GM18519 (cell line): ENCODE measurements around the gene SMOC2.
"Not testable (repeated sequence)": the region's sequence is repeated elsewhere in the genome, so short reads cannot be mapped to it uniquely, and the experiment has no call there.

Experiments used
- ATAC-seq: cut with Tn5 transposase; IDR thresholded peaks from one replicate; pipeline ENCODE4 v1.9.1; 2021; ENCODE audit warnings: mild to moderate bottlenecking, moderate library complexity; ENCODE audit not compliant: unreplicated experiment, low FRiP score

The SMOC2 gene

DNA sequence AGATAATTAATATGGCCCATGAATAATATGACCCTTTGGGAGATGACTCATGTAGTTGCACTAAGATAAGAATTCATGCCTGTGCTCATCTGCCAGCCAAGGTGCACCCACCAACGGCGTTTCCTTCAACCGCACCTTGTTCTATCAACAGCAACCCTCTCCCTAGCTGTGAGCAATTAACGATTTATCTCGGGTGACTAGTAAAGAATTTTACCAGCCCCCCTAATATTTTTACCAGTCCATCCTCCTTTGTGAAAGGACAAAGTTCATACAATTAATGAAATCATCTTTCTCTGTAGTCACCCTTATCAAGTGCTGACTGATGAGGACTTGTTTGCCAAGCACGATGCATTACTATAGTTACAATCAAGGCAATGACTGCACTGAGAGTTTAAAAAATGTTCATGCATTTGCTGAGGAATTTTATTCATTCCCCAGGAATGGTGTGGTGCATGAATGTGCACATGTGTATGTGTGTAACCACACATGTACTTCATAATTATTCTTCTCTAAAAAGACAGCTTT is 118.7 kb downstream of the SMOC2 start:
- no peak for ATAC-seq

DNA sequence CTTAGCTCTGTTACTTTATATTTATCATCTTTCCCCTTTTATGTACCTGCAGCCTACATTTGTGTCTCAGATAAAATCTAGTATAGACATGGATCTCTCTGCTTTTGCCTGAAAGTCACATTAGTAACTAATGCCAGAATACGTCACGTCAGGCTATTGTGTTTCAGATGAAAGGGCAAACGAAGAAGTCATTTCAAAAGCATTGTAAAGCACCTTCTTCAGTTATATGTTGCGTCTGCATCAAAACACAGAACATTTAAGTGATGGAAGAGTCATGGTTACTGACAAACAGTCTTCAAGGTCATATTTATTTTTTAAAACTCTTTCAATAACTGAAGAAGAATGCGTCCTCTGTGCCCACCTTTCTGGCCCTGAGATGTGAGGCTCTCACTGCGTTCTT is 119.1 kb downstream of the SMOC2 start:
- ATAC-seq = no peak

DNA sequence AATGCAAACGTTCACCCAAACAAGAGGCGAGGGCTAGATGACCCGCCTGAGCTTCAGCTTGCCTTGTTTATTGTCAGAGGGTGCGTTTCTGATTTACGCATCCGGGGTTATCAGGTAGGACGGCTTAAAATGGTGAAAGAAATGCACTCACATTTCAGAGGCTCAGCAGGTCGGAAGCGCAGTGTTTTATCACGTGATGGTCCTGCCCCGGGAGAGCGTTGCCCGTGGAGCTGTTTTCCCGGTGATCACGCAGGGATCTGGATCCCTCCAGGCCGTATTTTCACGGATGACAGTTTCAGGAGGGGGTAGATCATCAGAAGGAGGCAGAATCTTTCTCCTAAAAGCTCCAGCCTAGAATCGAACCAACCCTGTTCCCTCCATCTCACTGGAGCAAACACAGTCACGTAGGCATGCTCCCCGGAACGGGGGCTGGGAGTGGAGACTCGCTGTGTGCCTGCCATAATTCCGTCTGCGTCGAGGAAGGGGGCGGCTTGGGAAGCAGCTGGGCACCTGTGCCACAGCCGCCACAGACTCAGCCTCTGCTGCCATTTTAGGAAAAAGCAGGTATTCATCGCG is 121.7 kb downstream of the SMOC2 start:
- ATAC-seq = no peak

DNA sequence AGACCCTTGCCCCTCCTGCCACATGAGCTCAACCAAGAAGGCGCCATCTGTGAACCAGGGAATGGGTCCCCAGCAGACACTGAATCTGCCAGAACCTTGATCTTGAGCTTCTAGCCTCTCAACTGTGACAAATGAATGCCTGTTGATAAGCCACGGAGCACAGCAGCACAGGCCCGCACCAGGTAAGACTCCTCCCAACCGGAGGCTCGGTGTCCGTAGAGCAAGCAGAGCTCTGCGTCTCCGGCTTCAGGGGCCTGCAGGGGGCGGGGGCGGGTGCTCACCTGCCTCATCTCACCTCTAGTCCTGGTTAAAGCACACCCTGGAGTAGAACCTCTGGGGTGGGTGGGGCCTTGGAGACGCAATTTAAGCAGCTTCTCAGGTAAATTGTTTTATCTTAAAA is 122.7 kb downstream of the SMOC2 start:
- no peak for ATAC-seq

DNA sequence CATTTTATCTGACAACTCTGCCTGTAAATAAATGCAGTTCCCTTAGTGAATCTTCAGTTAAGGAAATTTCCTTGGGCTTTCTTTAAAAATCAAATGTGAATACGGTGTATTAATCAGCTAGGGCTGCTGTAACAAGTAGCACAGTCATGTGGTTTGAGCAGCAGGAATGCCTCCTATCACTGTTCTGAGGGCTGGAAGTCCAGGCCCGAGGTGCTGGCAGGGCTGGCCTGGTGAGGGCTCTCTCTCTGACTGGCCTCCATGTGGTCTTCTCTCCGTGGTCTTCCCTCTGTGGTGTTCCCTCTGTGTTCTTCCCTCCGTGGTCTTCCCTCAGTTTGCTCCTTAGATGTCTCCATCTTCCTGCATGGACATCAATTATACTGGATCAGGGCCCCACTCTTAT is 124.1 kb downstream of the SMOC2 start:
- ATAC-seq = no peak

DNA sequence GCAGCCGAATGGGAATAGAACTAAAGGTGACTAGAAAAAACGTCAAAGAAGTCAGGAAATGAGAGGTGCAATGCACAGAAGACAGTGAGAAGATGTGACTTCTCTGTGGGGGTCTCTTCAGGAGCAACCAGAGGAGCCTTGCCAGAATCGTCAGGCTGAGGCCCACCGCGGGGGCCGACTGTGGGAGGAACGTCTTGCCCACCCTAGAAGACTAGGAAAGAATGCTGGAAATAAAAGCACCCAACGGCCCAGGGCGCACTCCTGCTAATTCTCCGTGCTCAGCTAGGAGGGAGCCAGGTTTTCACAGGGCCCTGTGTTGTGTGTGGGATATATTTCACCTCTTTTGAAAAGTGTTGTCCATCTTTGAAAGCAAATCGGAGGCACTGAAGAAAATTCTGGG is 129.2 kb downstream of the SMOC2 start:
- ATAC-seq = no peak

DNA sequence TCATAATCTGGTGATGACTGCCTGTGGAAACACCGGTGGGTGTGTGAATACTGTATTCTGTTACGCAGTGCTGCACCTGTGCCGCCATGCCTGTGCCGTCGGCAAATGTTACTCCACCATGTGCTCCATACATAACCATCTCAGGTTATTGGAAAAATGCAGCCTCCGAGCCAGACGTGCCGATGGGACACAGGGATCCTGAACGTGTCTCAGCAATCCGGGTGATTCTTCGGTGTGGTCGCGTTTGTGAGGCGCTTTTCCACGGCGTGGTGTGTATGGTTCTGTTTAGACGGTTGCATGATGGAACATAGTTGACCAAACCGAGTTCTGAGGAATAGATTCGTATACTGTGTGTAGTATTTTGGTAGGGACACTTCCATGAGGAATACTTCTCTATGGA is 130.3 kb downstream of the SMOC2 start:
- no peak for ATAC-seq

DNA sequence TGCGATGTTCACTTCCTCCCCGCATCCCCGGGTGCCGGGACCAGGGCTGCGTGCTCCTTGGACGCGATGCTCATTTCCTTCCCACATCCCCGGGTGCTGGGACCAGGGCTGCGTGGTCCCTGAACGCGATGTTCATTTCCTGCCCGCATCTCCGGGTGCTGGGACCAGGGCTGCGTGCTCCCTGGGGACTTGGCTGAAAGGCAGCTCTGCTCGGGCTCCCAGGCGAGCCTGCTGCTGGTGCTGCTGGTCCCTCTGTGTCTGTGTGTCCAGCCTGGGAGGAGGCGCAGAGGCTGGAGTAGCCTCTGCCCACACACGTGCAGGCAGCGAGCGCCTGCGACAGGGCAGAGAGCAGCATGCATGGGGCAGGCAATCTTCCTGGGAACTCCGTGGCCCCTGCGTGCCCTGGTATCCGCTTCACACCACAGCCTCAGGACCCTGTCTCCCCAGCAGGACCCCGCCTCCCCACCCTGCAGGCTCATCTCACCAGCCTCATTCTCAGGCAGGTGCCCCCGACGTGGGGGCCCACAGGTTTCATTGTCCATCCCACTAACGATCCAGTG is 132.4 kb downstream of the SMOC2 start:
- not testable (repeated sequence) for ATAC-seq

DNA sequence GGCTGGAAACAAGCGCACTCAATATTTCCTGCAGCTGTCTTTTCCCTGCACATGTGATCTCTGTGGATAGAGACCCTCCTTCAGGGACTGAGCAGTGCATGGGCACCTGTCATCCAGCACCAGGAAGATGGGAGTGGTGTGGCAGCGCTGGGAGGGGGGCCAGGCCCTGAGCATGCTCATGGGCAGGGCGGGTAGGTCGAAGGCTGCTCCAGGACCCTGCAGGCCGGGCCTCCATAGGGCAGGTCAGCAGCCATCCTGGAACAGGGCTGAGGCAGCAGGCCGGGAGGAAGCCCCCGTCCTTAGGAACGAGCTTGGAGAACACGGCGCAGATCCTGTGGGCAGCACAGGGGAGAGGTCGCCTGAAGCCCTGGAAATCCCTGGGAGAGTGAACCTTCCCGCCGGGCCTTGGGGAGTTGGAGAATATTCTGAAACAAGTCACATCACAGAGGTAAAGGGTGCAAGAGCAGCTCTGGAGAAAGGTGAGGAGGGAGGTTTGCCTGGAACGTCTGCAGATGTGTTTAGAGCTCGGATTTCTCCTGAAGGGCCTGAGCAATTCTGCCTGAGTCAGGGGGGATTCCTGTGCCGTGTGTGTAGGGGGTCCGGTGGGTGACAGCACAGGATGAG is 133.2 kb downstream of the SMOC2 start:
- no peak for ATAC-seq

DNA sequence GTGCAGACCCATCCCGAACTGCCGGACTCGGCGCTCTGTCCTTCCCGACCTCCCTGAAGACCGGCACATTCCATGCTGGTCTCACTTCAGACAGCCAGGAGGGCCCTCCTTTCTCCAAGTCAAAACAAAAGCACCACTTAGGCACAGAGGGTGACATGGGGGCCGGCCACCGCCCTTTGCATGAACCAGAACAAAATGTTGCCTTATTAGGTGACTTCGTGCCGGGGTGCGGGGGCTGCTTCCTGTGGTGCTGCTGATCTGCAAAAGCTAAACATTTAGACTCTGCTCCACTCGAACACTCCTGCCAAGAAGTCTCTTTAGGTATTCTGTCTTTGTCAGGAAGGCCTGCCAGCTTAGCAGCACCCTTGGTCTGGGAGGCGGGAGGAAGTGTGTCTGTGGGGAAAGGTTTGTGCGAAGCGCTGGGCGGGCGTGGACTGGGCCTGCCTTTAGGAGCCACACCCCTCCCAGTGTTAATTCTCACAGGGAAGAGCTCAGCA is 133.8 kb downstream of the SMOC2 start:
- ATAC-seq = no peak

DNA sequence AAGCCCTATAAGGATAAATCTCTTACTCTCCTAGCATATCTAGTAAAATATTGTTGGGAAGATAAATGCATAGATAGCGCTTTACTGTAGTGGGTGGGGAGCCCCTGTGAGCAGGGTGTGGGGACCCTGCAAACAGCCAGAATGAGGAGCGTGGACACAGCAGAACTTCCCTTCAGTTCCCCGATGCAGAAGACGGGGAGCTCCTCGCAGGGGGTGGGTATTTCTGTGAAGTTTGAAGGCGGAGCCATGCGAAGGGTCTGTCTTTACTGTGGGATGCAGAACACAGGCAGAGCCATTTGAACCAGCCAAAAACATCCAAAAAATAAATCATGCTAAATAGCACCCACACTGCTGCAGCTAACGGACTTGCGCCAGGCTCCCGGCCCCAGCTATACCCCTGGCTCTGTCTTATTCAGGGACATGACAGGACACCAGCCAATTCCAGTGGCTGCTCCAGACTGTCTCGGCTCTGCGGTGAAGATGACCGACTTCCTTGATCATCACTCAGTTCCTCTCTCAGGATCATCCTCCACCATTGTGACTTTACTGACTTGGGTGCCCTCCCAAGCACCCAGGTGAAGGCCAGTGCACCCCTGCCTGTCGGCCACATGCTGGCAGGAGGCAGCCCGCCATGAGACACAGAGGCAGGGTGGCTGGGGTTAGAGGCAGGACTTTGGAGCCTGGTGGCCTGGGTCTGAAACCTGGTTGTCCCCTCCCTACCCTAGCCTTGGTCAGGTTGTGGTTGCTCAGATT is 134.5 kb downstream of the SMOC2 start:
- ATAC-seq = no peak

DNA sequence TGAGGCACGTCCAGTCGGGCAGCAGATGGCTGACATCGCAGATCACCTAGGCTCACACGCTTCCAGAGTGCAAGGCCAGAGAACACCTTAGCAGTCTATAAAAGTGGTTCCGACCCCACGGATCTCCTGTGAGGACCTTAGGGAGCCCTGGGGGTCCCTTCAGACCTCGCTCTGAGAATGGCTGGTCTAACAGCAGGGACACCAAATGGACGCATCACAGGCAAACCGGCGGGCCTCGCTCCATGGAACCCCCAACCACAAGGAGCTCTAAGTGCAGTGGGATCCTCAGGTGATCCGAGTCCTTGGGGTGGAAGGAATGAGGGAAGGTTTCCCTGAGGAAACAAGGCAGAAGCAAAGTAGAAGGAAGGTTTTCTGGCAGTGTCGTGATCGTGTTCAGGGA is 135.4 kb downstream of the SMOC2 start:
- no peak for ATAC-seq

DNA sequence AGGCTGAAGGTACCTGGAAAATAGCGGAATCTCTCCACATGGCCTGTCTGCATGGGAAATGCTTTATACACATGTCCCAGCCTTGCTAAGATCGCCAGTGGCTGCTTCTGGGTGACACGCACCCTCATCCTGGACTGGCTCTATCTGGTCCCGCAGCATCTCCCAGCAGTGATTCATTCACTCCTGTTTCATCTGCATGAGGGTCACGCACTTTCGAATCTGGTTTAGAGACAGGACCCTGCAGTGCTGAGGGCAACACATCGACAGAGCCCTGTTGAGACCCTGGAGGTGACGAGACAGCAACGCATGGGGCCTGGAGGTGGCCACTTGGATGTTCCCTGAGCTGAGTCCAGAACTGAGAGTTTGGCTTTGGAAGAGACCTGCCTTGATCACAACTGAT is 136.5 kb downstream of the SMOC2 start:
- ATAC-seq = no peak

DNA sequence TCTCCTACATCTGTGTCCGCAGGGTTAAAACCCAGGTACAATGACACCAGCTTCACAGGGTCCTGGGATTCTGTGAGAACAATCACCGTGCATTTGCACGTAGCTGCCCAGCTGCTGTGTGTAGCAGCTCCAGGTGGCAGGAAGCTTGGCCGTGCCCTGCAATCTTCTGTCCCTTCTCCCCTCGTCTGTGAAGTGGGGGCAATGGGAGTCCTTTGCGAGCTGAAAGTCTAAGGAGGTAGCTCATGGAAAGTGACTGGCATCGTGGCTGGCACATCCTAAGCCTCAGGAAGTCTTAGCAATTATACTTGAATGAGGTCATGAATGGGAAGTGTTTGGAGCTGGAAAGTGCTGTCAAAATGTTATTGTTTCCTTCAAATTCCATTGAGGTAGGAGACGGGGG is 137.1 kb downstream of the SMOC2 start:
- no peak for ATAC-seq

DNA sequence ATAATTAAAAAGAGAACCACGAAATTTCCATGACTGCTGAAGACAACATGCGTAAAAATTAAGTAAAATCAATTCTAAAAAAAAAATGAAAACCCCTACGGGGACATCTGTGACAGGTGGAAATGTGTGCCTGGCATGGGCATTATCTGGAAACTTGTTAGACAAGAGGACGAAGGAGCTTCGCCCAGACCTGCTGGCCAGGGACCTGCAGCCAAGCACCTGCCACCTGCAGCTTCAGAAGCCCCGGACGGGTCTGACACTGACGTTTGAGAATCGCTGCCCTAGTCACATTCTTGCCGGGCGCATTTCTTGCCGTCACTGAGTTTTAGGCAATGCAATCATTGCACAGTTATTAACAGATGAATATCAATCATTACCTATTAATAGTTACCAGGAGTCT is 140.3 kb downstream of the SMOC2 start:
- ATAC-seq = no peak

DNA sequence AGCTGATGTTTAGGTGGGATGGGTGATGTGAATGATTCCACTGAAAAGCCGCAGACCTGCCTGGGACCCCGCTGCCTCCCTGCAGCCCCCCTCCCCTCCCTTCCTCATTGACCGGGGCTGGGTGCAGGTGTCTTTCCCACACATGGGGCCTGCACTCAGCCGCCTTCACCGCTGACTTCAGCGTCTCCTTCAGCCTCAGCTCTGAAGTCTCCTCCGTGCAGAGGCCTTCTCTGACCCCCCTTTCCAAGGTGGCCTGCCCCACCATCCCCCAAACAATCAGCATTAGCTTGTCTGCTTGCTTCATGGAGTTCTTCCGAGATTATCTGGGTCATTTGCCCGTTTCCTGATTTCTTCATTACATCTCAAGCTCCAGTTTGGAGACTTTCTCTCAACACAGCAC is 140.7 kb downstream of the SMOC2 start:
- no peak for ATAC-seq

DNA sequence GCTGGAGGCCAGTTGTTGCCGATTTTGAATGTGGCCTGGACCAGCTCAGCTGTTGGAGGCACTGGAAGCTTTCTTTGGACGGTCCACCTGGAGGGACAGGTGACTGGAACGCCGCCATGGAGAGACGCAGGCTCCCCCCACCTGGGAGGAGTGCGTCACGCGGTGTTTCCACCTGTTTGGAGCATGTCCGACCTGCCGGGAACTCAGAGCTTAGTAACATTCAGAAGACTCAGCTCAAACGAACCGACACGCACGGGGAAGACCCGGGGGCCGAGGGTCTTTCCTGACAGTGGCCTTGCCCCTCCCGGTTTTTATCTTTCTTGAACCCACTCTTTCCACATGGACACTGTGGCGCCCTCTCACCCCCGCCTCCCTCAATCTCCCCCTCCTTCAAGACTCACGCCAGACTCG is 141.6 kb downstream of the SMOC2 start:
- no peak for ATAC-seq

DNA sequence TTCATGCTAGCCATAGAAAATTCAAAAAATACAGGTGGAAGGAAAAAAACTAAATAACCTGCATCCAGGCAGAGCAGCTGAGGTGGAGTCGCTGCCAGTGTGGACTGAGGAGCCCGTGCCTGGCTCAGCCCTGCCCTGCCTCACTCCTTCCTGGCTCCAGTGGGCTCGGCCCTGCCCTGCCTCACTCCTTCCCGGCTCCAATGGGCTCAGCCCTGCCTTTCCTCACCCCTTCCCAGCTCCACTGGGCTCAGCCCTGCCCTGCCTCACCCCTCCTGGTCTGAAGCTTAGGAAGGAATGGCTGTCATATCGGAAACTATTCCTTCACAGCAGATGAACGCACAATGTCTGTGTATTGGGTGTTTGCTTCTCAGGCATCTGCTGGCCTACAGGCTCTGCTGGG is 142.1 kb downstream of the SMOC2 start:
- no peak for ATAC-seq

DNA sequence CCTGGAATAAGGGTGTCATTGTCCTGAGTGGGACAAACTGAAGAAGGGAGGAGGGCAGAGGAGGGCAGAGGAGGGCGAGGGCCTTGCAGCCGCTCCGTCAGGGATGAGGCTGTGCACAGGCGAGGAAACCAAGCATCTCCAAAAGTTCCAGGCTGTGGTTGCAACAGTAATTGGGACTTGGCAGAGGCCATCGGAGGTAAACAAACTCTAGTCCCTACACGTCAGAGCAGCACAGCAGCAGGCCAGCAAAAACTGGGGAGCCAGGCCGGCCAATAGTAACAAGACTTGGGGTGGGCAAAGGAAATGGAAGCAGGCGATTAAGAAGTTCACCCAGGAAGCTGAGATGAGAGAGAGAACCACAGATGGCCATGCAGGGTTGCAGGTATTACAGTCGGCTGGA is 142.8 kb downstream of the SMOC2 start:
- no peak for ATAC-seq

DNA sequence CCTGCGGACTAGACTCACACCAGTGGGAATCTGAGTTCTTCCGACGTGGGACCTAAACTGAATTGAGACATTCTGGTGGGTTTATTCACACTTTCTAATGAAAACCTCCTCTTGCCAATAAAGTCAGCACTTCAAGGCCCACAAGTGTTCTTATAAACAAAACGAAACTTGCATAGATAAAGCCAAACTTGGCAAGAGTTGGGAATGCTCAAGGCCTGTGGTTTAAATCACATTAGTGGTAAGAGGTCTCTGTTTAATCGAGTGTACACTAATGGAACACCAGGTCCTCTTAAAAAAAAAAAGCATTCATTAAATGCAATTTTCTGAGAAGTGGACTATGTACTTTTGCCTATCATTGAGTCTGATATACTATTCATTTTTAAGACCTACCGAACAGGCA is 143.3 kb downstream of the SMOC2 start:
- no peak for ATAC-seq

DNA sequence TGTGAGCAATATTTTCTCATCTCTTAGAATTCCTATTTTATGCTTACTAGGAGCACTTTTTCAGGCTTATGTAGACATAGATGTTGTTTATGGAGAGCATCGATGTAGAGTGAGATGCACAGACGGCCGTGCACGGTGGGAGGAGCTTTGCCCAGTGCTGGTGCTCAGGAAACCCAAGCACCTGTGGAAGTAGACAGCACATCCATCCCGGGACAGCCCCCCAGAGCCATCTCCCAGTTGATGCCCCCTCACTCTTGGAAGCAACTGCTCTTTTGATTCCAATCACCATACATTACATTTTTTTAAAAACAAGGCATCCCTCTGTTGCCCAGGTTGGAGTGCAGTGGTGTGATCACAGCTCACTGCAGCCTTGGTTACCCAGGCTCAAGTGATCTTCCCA is 143.7 kb downstream of the SMOC2 start:
- ATAC-seq = no peak
